HG02885 (cell line): ENCODE data around the gene CPNE5.

Experiments
- ATAC-seq: cut with Tn5 transposase; IDR thresholded peaks from one replicate; pipeline ENCODE4 v1.9.1; 2021; ENCODE audit warnings: mild to moderate bottlenecking; ENCODE audit not compliant: unreplicated experiment, poor library complexity

Gene CPNE5

DNA sequence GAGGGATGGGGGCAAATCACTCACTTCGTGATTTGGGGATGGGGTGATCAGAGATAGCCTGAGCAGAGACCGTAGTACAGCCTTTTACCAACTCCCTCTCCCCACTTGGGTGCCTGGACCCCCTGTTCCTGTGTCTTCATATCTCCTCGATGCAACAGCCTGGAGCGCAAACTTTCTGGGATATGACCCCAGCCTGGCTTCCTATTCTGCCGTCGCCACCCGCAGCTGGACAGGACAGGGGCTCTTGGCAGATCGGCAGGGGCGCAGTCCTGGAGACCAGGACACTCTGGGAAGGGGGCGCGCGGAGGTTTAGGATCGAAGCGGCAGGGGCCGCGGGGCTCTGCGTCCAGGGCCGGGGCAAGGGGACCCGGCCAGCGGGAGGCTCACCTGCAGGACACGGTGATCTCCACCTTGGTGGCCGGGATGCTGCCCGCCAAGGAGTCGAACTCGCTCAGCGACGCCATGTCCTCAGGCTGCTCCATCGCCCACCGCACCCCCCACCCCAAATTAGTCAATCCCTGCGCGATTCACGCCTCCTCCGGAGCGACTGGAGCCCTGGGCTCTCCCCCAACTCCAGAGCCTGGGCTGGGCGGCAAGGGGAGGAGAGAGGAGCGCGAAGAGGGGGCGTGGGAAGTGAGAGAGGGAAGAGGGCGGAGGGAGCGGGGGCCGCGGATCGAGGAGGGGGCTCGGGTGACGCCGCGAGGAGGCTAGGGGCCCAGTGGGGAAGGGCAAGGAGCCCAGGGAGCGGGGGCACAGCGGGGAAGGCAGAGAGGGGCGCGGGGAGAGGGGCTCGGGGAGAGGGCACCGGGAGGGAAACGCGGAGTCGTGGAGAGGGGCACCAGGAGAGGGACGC is at the start of gene CPNE5:
TSS of gene CPNE5 (minus strand) at position 549 of the 853 bp plus-strand sequence. CDS start at position 482, 67 bp downstream.
- no peak for ATAC-seq

DNA sequence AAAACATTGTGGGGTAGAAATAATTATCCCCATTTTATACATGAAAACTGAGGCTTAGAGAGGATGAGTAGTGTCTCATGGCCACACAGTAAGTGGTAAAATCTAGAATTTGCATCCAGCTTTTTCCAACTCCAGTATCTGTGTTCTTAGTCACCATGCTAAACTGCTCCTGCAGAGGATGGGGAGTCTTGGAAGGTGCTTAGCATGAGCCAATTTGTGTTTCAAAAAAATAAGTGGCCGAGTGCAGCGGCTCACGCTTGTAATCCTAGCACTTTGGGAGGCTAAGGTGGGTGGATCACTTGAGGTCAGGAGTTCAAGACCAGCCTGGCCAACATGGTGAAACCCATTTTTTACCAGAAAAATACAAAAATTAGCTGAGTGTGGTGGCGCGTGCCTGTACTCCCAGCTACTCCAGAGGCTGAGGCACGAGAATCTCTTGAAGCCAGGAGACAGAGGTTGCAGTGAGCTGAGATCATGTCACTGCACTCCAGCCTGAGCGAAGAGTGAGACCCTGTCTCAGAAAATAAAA is 48.9 kb upstream of the CPNE5 start:
- ATAC-seq: no peak

DNA sequence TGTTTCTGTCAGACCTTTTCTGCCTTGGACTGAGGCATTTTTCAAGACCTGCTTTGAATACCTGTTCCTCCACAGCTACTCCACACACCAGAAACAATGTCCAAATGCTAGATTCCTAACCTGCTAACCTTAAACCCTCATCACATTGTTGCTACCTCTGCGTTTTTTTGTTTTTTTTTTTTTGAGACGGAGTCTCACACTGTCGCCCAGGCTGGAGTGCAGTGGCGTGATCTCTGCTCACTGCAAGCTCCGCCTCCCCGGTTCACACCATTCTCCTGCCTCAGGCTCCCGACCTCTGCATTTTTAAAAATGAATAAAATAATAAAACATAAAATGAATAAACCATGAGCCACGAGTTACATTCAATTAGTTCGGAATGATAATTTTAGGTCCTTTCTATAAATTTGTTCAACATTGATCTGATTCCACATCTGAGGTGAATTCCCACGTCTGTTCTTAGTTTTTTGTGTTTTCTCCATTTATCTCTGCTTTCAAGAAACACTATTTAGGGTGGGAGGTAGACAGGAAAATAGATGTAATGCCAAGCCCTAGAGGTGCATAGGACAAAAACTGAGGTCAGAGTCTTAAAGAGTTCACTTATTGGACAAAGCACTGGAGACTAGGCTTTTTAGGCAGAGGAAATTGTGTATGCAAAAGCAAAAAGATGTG is 47.8 kb upstream of the CPNE5 start:
- ATAC-seq: no peak

DNA sequence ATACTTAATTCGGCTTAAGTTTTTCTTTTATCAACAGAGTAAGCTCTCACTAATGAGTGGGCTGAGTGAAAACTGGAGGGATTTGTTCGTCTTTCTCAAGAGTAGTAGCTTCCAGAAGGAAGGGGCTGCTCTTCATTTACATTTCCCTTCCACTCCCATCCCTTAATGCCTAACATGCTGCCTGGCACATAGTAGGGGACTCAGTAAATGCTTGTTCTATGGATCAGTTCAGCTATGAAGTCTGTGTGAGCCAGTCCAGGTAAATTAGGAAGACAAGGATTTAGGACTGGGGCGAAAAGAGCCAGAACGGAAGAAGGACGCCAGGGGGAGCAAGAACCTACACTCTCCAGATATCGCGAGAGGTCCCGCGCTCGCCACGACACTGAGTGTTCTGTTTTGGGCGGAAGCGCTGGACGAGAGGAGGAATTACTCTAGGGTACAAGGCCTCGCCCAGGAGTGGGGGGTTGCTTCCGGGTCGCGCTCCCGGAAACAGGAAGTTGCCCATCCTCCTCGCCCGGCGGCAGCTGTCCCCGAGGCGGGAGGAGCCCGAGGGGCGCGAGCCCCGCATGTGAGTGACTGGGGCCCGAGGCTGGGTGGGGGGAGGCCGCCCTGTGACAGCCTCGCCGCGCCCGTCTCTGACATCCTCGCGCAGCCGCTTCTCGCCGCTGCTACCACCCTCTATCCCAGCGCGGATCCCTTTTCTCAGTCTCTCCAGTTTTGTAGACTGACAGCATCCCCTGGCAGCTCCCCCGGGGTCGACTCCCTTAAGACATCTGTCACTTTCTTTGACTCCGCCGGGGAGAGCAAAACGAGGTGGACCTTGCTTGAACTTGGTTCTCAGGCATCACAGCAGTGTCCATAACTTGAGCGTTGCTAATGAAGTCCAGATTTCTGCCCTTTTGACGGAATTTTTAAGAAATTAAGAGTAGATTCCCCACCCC is 46.5 kb upstream of the CPNE5 start, which contains the start of gene C6orf89:
TSS of gene C6orf89 (plus strand) at position 492 of the 941 bp plus-strand sequence. CDS start 13,493 bp downstream, outside the sequence.
- ATAC-seq: peak; percentile 99

DNA sequence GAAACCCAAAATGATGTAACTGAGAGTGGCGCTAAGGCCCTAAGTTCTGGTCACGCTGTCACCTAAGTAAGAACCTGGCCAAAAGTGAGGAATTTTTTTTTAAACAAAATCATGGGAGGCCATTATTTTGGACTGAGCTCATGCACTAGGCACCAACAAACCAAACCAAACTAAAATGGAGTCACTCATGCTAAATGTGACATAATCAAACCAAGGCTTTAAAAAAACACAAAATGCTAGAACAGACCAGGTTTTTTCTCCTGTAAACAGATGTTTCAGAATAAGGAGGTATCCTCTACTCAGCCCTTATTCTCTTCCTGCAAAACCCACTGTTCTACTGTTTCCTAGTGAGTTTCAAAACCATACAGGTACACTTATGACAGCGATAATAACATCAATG is 45.4 kb upstream of the CPNE5 start:
- no peak for ATAC-seq

DNA sequence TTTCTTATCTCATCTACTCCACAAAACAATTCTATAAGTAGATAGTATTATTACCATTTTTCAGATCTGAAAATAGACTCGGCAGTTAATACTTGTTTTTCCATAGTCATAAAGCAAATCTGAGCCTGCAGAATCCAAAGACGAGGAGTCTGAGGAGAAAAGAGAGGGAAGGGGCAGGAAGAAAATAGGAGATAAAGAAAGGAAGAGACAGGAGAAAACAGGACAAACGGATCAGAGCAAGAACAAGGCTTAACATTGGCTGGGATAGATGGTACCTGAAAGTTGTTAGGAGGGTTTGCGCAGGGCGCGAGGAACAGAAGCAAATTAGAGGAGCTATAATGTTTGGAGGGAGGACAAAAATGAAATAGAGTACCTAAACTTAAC is 36.0 kb upstream of the CPNE5 start:
- no peak for ATAC-seq

DNA sequence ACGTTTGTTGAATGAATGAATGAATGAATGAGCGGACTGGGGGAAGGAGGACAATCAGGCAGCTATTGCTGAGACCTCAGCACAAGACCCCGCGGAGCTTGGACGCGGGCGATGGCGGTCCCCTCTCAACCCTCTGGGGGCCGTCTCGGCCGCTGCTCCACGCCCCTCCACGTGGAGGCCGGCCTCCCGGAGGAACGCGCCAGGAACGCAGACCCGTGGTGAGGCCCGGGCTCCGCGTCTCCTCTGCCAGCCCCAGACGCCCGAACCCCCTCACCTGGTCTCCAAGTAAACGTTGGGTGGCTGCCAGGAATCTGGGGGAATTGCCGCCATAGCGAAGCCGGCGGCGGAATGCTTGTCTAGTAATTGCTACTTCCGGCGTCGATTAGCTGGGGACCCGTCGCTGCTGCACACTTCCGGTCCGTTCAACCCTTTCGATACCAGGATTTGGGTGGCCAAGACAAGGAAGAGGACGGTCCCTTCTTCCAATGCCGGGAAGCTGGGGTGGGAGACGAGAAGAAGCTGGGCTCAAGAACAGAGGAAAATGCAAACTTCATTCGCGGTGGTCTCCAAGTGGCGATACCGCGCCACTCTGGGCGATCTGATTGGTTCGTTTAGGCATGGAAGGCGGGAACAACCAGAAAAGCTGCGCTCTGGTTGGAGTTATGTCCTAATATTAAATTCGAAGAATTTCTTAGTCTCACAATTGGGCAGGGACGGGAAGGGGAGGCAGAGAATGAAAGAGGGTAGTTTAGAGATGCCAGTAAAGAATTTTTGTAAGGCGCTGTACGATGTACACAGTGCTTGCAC is 35.4 kb upstream of the CPNE5 start, which contains the start of gene PPIL1:
TSS of gene PPIL1 (minus strand) at position 361 of the 807 bp plus-strand sequence. CDS start at position 330, 31 bp downstream.
- peak; percentile 81 for ATAC-seq

DNA sequence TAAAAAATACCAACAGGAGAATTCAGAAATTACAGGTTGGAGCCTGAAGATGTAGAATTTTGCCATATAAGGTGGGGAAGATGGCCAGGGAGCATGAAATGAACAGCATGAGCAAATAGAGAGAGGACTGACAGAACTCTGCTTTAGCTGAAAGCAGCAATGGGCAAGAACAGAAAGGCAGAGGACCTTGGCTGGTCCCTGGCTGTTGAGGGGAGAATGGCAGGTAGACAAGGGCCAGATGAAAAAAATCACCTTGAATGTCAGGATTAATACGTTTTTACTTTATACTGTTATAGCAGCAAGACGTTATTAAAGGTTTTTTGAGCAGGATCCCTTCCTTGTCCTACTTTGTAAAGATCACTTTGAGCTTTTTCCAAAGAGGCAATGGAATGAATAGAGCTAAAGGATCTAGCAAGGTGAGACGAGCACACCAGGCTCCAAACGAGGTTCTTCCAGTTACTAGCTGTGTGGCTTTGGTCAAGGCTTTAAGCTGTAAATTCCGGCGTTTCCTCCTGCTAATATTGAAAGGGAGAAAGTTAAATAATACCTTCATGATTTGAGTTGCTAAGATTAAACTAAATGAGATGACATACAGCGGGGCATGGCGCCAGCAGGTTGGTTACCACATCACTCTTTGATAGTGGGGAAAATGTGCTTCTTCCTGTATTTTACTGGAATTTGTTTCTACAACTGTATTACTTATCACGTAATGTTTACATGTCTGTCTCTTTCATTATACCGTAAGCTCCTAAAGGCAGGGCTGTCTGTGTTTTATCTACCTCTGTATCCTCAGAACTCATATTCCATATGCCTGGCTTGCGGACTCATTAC is 34.6 kb upstream of the CPNE5 start:
- no peak for ATAC-seq

DNA sequence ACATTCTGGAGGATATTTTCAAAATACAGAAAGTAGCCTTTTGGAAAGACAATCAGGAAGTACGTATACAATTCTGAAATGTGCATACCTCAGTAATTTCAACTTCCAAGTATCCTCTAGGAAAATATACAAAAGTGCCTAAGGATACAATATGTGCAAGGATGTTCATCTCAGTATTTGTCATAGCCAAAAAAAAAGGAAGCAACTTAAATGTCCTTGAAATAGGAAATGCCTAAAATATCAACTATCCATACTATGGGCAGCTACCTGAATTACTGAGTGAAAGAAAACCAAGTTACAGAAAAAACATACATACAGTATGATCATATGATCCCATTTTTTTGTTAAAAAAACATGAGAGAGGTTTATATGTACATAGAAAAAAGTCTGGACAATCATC is 33.9 kb upstream of the CPNE5 start:
- ATAC-seq: no peak

DNA sequence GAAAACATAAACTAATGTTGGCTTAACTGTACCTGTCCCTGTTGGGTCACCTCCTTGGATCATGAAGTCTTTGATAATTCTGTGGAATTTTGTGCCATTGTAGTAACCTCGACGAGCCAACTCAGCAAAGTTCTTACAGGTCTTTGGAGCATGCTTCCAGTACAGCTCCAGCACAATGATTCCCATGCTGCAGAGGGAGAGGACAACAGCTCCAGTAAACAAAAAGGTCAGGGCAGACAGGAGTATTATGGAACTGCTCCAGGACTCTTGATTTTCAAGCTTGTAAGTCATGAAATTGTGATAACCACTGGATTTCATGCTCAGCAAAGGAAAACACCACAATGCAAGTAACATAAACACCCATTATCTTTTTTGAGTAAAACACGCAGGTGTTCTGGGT is 32.4 kb upstream of the CPNE5 start:
- no peak for ATAC-seq

DNA sequence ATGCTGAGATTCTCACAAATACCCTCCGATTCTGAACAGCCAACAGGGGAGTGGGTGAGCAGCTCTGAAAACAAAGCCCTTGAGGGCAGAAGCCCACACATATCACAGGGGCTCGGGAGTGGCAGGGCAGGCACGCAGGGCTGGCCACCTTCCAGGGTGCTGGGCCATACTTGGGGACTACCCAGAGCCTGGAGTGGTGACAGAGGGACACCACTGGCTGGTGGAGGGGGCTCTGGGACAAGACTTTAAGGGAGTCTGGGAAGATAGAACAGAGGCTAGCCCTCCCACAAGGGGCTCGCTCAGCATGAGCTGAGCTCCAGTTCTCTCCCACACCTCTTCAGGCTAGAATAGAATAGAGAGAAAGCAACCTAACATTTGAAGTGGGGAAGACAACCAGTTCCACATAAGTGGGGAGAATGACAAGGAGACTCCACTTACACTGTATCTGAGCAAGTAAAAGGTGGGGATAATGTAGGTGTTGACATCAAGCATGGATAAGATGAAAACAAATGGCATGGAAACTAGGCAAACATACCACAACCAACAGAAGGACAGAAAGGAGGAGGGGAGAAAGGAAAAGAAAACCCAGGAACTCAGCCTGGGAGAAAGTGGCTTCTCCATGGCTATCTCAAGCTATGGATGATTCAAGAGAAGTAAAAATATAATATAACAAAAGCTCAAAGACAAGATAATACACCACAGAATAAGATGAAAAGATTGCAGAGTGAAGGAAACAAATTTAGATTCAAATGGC is 28.4 kb upstream of the CPNE5 start:
- no peak for ATAC-seq

DNA sequence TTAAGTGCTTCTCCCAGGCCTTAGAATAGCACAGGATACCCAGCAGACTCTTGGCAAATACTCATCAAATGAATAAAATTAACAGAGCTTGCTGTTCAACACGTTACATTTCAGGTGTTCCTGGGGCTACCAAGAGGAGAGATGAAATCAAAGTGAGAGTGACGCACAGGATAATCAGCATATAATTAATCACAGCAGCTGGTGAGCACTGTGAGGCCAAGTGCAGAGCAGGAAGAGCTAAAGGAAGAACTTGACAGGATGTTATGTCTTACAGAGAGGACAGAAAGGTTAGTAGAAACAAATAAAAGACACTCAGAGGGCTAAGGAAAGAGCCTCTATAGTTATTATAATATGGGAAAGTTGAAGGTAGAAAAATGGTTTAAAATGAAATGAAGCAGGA is 26.6 kb upstream of the CPNE5 start:
- no peak for ATAC-seq

DNA sequence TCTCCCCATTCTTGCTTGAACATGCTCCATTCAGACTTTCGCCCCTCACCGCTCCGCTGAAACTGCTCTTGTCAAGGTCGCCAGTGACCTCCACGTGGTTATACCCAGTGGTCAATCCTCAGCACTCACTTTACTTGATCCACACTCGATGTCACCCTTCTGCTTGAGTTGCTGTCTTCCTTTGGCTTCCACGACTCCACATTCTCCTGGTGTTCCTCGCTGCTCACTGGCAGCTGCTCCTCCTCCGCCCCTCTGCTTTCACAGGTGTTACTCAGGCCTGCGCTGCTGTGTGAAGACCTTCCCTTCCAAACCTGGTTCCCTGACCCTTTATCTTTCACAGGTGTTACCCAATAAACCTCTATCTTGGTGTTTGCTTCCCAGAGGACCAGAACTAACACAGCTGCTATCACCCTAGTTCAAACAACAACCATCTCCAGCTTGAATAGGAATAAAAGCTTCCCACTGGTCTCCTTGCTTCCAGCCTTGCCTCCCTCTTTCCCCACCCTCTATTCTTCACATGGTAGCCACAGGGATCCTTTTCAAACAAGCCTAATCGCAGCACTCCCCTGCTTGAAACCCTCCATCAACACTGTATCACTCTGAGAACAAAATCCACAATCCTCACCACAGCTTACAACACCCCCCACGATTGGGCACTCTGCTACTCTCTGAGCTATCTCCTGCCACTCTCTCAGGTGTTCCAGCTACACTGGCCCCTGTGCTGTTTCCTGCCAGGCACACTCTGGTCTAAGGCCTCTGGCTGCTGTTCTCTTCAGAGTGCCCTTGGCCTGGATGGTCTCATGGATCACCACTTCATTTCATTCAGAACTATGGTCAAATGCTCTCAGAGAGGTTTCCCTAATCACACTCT is 24.7 kb upstream of the CPNE5 start:
- ATAC-seq: no peak

DNA sequence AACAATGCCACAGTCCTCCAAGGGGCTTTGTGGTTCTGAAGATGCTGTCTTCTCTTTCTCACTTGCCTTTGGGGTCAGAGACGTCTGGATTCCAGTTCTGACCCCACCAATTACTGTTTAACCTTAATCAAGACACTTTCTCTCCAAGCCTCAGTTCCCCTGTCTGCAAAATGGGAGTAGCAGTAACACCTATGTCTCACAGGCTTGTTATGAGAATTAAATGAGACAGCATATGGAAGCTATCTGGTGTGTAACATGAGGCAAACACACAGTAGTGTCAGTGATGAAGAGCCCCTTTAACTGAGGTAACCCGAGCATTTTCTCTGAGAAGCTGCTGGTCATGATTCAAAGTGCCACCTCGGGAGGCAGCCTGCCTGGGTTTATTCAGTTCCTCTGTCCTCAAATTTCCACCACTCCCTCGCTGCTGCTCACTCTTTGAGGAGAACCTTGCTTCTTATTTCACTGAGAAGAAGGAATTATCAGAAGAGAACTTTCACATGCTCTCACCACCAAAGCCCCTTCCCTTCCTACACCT is 23.7 kb upstream of the CPNE5 start:
- ATAC-seq: no peak

DNA sequence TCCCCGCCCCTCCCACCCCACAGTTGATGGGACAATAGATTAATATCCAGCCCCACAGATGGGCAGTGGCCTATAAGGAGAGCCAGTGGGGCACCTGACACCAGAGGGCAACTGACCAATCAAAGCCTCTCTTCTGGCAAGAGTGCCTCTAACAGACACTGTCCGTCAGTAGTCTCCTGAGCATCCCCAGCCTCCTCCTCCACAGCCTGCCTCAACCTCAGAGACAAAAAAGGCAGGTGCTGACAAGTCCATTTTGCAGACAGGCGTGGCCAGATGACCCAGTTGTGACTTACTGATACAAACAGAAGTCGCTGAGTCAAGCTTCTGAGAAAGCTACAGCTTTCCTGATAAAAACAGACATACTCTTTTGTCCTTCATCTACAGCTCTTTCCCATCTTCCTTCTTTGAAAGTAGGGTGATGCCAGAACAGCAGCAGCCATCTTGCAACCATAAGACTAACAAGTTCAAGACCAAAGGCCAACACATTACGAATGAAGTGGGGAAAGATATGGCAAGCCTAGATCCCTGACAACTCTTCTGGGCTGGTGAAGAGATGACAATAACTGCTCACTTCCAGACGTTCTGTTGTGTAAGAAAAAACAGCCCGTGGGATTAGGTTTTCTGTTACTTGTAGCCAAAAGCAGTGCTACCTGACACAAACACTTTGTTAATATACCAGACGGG is 23.1 kb upstream of the CPNE5 start:
- ATAC-seq: no peak

DNA sequence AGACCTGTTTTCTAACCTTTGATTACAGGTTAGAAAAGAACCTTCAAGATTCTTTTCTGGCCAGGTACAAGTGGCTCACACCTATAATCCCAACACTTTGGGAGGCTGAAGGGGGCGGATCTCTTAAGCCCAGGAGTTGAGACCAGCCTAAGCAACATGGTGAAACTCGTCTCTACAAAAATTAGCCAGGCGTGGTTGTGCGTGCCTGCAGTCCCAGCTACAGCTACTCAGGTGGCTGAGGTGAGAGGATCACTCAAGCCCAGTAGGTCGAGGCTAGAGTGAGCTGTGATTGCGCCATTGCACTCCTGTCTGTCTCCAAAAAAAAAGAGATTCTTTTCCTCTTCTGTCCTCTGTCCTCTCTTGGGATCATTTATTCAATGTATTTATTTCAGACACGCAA is 20.9 kb upstream of the CPNE5 start:
- no peak for ATAC-seq
